GM10847 (cell line): ENCODE data around the gene SLC2A4.

ENCODE experiments used
- POLR2A ChIP-seq: IDR thresholded peaks from 2 replicates; pipeline ENCODE4 v1.6.1; 2011; ENCODE audit not compliant: insufficient read length; ENCODE audit errors: extremely low read depth

SLC2A4 gene

DNA sequence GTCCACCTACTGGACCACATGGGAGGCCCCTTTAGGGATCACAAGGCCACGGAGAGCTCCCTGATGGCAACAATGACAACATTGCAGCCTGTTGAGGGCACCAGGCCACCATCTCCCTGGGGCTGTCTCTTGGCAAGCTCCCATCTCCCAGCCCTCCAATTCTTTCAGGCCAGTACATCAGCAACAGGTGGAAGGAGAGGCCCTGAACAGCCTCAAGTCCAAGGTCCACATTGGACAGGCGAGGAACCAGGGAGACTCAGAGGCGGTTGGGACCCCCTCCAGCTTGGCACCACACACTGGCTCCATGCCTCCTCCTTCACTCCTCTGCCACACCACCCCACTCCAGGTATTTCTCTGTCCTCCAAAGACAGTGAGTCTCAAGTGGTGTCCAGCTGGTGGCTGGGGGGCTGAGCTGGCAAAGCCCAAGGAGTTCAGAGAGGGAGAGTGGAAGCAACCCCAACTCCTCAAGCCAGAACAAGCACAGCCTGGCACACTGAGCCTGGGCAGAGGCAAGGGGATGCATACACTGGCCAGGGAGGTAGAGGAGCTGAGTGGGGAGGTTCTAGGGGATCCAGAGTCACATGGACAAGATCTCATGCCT, 53.5 kb downstream of the SLC2A4 start:
- TF ChIP-seq POLR2A: no peak

DNA sequence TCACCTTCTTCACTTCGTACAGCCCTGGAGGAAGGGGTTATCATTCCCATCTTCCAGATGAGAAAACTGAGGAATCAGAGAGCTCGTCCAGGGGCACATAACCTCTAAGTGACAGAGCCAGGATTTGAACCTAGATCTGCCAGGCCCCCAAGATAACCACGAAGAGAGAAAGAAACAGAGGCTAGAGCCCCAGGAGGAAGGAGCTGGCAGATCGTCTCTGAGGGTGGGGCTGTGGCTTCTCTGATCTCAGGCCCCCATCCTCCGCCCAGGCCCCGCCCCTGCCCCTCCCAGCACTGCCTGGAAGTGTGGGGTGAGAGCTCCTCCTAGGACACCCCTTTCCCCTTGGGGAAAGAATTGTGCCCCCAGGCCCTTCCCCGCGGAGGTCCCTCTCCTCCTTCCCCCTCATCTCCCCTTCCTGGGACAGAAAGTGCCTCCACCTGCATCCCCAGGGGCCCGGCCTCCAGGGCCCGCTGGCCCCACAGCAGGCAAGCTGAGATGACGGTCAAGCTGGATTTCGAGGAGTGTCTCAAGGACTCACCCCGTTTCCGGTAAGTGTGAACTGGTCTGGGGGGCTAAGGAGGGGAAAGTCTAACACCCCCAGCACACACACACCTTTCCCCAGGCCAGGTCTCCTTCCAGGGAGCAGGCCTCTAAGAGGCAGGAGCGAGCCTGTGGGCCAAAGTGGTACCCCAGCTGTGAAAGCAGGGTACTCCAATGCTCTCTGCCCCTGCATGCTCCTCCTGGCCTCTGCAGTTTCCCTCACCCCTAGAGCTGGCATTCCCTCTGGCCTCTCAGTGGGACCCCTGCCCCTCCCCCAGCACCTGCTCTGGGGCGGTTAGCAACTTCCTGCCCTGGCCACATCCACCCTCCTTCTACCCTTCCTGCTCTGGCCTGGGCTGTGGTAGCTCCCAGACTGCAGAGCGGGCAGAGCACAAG, 55.0 kb downstream of the SLC2A4 start, which contains the start of gene ACAP1:
Gene ACAP1 (plus strand): TSS at position 290 of the 936 bp plus-strand sequence. CDS start 206 bp downstream, at position 496.
- TF ChIP-seq POLR2A: peak; percentile 25
